Stomach (tissue), 4 donors: Measurements from ENCODE around the gene TTC28.

Experiments
- CTCF ChIP-seq, 7 experiments: fragments of 450-650 bp in 4 of 7; fragments of 200-600 bp in 3 of 7; sonication (generic) in 3 of 7; IDR thresholded peaks; one replicate each; pipeline ENCODE4 v1.5.1; 2016 to 2019; ENCODE audit warnings: antibody characterized with exemption in 7 of 7, control low read depth in 2 of 7, mild to moderate bottlenecking in 1 of 7
- POLR2A ChIP-seq, 4 donors: fragments of 450-650 bp; IDR thresholded peaks; one replicate each; pipeline ENCODE4 v1.6.1; 2016; ENCODE audit warnings: antibody characterized with exemption in 4 of 4, control low read depth in 2 of 4, mild to moderate bottlenecking in 1 of 4, moderate library complexity in 1 of 4

- TF ChIP-seq POLR2A (IDR thresholded peaks at IDR 0.05) = no peak
- no peak for TF ChIP-seq CTCF (IDR thresholded peaks at IDR 0.05)
Observed at GRCh38 chr22:28381429-28382167, 298.0 kb downstream of the TTC28 start.
